ENCODE data around the gene FKBP11.

GRCh38 chr12:48929551-48929950 is 4.3 kb upstream of the FKBP11 start:
- TF ChIP-seq, protein P1, sequence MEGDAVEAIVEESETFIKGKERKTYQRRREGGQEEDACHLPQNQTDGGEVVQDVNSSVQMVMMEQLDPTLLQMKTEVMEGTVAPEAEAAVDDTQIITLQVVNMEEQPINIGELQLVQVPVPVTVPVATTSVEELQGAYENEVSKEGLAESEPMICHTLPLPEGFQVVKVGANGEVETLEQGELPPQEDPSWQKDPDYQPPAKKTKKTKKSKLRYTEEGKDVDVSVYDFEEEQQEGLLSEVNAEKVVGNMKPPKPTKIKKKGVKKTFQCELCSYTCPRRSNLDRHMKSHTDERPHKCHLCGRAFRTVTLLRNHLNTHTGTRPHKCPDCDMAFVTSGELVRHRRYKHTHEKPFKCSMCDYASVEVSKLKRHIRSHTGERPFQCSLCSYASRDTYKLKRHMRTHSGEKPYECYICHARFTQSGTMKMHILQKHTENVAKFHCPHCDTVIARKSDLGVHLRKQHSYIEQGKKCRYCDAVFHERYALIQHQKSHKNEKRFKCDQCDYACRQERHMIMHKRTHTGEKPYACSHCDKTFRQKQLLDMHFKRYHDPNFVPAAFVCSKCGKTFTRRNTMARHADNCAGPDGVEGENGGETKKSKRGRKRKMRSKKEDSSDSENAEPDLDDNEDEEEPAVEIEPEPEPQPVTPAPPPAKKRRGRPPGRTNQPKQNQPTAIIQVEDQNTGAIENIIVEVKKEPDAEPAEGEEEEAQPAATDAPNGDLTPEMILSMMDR (IDR thresholded peaks at IDR 0.05; ENCODE audit: low read length), result no peak
- TF ChIP-seq EZH2 (optimal IDR thresholded peaks at IDR 0.05; ENCODE audit: low read depth, low read length) (no peak), EZH2phosphoT487 (IDR thresholded peaks at IDR 0.05; ENCODE audit: low read length) (no peak)

Measured in MM.1S (cell line).